Esophagus muscularis mucosa (tissue), 4 donors: ENCODE data around the gene NDC1. TPM values are rescaled to one million over a fixed set of nuclear protein-coding genes. Genes with fewer than 3 reads are reported as not detected.

Experiments used
- DNase-seq: peaks from one replicate; pipeline ENCODE4 v3.0.0-alpha.2; 2017; ENCODE audit errors: extremely low spot score
- H3K27ac ChIP-seq, 4 donors: fragments of 200-600 bp; sonication (generic); replicated peaks in 1 of 4; 1 replicate in 3 of 4; 2 replicates in 1 of 4; pipeline ENCODE4 v1.5.1; 2016 to 2019; ENCODE audit warnings: mild to moderate bottlenecking in 1 of 4
- H3K27me3 ChIP-seq, 4 donors: fragments of 200-600 bp; sonication (generic); one replicate each; pipeline versions ENCODE4 v1.5.1 to v1.6.0; 2016 to 2019
- H3K36me3 ChIP-seq, 4 donors: fragments of 200-600 bp; sonication (generic); one replicate each; pipeline ENCODE4 v1.5.1; 2016 to 2019
- H3K4me1 ChIP-seq, 4 donors: fragments of 200-600 bp; sonication (generic); one replicate each; pipeline ENCODE4 v1.5.1; 2016 to 2019
- H3K4me3 ChIP-seq, 4 donors: fragments of 200-600 bp; sonication (generic); 1 replicate in 2 of 4; 2 replicates in 2 of 4; pipeline ENCODE4 v1.5.1; 2016 to 2019; ENCODE audit warnings: mild to moderate bottlenecking in 4 of 4, moderate library complexity in 1 of 4
- H3K9me3 ChIP-seq, 4 donors: fragments of 200-600 bp; sonication (generic); 1 replicate in 3 of 4; 2 replicates in 1 of 4; pipeline ENCODE4 v1.5.1; 2016 to 2019
- EP300 ChIP-seq: sonication (generic); formaldehyde crosslinking; IDR thresholded peaks from one replicate; pipeline ENCODE4 v1.6.1; 2017; ENCODE audit warnings: antibody characterized with exemption
- POLR2A ChIP-seq: fragments of 450-650 bp; IDR thresholded peaks from one replicate; pipeline ENCODE4 v1.6.1; 2017; ENCODE audit warnings: antibody characterized with exemption, moderate library complexity, mild to moderate bottlenecking, low read depth
- POLR2AphosphoS5 ChIP-seq, 2 donors: sonication (generic); formaldehyde crosslinking; IDR thresholded peaks; one replicate each; pipeline ENCODE4 v1.6.1; 2017; ENCODE audit warnings: antibody characterized with exemption in 2 of 2
- WGBS: methylation state at CpG from one replicate; pipeline ENCODE4 v1.1.5; 2018; 5-methylcytosine and 5-hydroxymethylcytosine counted together
- intact Hi-C: fragments of 100-400 bp; cut with DNase I; formaldehyde crosslinking; loops from one replicate; pipeline ENCODE4 v1.15.1; 2023
- total RNA-seq, 4 donors: library from RNA; depleted of rRNA; stranded (reverse); fragments of >200 nt; gene quantifications; one replicate each; pipeline versions ENCODE4 v1.1.0 to v1.2.1, GENCODE V29; 2016
- TF ChIP-seq, protein P1 (sequence below), 3 experiments: fragments of 200-600 bp in 2 of 3; fragments of 450-650 bp in 1 of 3; sonication (generic) in 2 of 3; IDR thresholded peaks; one replicate each; pipeline ENCODE4 v1.5.1; 2017 to 2019; ENCODE audit warnings: antibody characterized with exemption in 3 of 3, mild to moderate bottlenecking in 2 of 3, moderate library complexity in 1 of 3

Gene NDC1
- total RNA-seq, 4 donors from 2014 or later: 5.6 to 8.3 (median 8.1) TPM

DNA sequence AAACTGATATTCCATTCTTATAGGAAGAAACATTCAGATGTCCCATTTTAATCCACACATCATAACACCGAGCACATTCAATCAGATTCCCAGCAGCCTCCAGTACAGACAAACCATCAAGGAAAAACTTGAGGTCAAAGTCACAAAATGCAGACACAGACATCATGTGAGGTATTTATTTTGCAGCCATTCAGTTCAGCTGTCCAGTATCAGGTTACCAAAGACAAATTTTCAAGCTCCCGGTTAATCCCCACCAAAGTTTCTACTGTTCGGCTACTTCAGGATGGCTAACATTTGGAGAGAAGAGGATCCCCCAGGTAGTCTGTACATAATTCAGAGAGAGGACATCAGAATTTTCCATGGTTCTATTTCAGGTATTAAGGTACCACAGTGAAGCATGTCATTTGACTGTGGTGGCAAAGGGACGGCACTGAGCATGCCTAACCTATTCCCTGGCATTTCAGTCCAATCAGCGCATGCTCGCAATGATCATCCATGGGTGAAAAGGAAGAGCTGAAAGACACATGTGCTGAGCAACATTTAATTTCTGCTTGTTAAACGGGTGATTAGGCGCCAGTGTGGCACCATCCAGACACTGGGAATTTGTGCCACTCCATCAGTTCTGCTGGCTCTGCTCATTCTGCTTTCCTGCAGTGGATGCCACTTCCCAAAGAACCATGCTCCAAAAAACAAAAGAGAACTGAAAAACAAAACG, 13.6 kb upstream of the NDC1 start:
- intact Hi-C loops: no loop called here
- no peak overlapping the region for H3K4me3 ChIP-seq
- no peaks in the 10 kb centered on the region for H3K4me1 ChIP-seq
- no peaks in the 10 kb centered on the region for H3K27me3 ChIP-seq
- TF ChIP-seq EP300: no peak
- no peak for TF ChIP-seq POLR2AphosphoS5 (IDR thresholded peaks at IDR 0.05)
- TF ChIP-seq, protein P1, sequence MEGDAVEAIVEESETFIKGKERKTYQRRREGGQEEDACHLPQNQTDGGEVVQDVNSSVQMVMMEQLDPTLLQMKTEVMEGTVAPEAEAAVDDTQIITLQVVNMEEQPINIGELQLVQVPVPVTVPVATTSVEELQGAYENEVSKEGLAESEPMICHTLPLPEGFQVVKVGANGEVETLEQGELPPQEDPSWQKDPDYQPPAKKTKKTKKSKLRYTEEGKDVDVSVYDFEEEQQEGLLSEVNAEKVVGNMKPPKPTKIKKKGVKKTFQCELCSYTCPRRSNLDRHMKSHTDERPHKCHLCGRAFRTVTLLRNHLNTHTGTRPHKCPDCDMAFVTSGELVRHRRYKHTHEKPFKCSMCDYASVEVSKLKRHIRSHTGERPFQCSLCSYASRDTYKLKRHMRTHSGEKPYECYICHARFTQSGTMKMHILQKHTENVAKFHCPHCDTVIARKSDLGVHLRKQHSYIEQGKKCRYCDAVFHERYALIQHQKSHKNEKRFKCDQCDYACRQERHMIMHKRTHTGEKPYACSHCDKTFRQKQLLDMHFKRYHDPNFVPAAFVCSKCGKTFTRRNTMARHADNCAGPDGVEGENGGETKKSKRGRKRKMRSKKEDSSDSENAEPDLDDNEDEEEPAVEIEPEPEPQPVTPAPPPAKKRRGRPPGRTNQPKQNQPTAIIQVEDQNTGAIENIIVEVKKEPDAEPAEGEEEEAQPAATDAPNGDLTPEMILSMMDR (IDR thresholded peaks at IDR 0.05): no peak
- no peak for TF ChIP-seq POLR2A
- DNase-seq: no peak
- H3K27ac ChIP-seq: no peak overlapping the region
- H3K36me3 ChIP-seq: peaks cover 18 to 58% (median 54%) of the 10 kb centered on the region in 4 donors
- 82% methylated on average over 9 of the region's 9 CpGs for WGBS
- no peaks in the 10 kb centered on the region for H3K9me3 ChIP-seq

GRCh38 chr1:53850082-53850673, 12.1 kb upstream of the NDC1 start:
- Histone ChIP-seq H3K27me3 (no peaks in the 10 kb centered on the region), H3K4me1 (no peaks in the 10 kb centered on the region), H3K36me3 (peaks cover 5 to 42% (median 39%) of the 10 kb centered on the region in 4 donors), H3K27ac (no peak overlapping the region), H3K9me3 (no peaks in the 10 kb centered on the region), H3K4me3 (no peak overlapping the region)
- 78% methylated on average over 7 of the region's 7 CpGs for WGBS
- no peak for TF ChIP-seq EP300
- TF ChIP-seq, protein P1 (IDR thresholded peaks at IDR 0.05): no peak
- TF ChIP-seq POLR2A: no peak
- no peak for TF ChIP-seq POLR2AphosphoS5 (IDR thresholded peaks at IDR 0.05)
- intact Hi-C loops: no loop called here
- DNase-seq: no peak

DNA sequence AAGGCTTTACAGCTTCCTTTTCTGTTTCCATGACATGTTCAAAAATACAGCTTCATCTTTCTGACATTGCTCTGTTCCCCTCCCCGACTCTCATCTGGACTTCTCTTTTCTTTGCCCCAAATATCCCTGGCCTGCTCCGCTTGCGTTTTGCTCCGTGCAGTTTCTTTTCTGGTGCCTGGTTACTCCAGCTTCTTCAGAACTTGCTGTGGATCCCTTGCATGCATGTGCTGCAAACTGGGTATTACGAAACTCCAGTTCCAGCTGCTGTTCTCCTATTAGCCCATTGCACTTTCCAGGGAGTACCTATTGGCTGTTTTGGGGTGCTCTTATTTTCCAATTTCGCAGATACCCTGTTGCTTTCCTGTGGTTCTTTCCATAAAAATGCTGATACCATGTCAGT, 9.9 kb upstream of the NDC1 start:
- intact Hi-C loops: no loop called here

GRCh38 chr1:53842347-53842746, 4.3 kb upstream of the NDC1 start:
- 89% methylated on average over 3 of the region's 3 CpGs for WGBS
- intact Hi-C loops: no loop called here

More for the DNA sequence above, 9.9 kb upstream of the NDC1 start:
- TF ChIP-seq POLR2AphosphoS5 (IDR thresholded peaks at IDR 0.05) (no peak), EP300 (no peak)
- TF ChIP-seq, protein P1 (IDR thresholded peaks at IDR 0.05): no peak
- Histone ChIP-seq H3K4me1 (no peaks in the 10 kb centered on the region), H3K27ac (no peak overlapping the region), H3K36me3 (peaks cover 0 to 20% (median 17%) of the 10 kb centered on the region in 4 donors), H3K27me3 (no peaks in the 10 kb centered on the region), H3K9me3 (peaks cover 0 to 2% (median under 1%) of the 10 kb centered on the region in 4 donors), H3K4me3 (no peak overlapping the region)
- no peak for DNase-seq
- 87% methylated on average over 6 of the region's 6 CpGs for WGBS

More at GRCh38 chr1:53842347-53842746, 4.3 kb upstream of the NDC1 start:
- H3K4me3 ChIP-seq: no peak overlapping the region
- no peak for TF ChIP-seq POLR2A
- TF ChIP-seq, protein P1 (IDR thresholded peaks at IDR 0.05): no peak
- no peak for TF ChIP-seq EP300
- no peak for TF ChIP-seq POLR2AphosphoS5 (IDR thresholded peaks at IDR 0.05)
- H3K27me3 ChIP-seq: no peaks in the 10 kb centered on the region
- no peaks in the 10 kb centered on the region for H3K36me3 ChIP-seq
- no peak overlapping the region for H3K27ac ChIP-seq
- no peak for DNase-seq
- peaks cover 2 to 7% (median 4%) of the 10 kb centered on the region in 4 donors for H3K4me1 ChIP-seq
- H3K9me3 ChIP-seq: peaks cover 0 to 18% (median 8%) of the 10 kb centered on the region in 4 donors
